Left lung (tissue), 10 donors: ENCODE measurements around the gene TTC9C. TPM values are rescaled to one million over a fixed set of nuclear protein-coding genes. Genes with fewer than 3 reads are reported as not detected.

ENCODE experiments used
- ATAC-seq: fragments of 200-7000 bp; cut with Tn5 transposase; one replicate; pipeline ENCODE4 v1.9.1; 2020; ENCODE audit warnings: moderate library complexity
- DNase-seq, 4 donors: peaks; one replicate each; pipeline ENCODE4 v3.0.0-alpha.2; 2013 to 2020
- H3K27ac ChIP-seq, 2 donors: fragments of 200-600 bp; sonication (generic) in 1 of 2; one replicate each; pipeline versions ENCODE4 v1.5.0 to v1.8.0; 2020 to 2021
- H3K27me3 ChIP-seq, 2 donors: fragments of 200-600 bp; sonication (generic) in 1 of 2; one replicate each; pipeline versions ENCODE4 v1.5.0 to v1.8.0; 2020 to 2021
- H3K36me3 ChIP-seq, 2 donors: fragments of 200-600 bp; sonication (generic) in 1 of 2; one replicate each; pipeline versions ENCODE4 v1.5.0 to v1.8.0; 2020 to 2021
- H3K4me1 ChIP-seq, 2 donors: fragments of 200-600 bp; one replicate each; pipeline ENCODE4 v1.8.0; 2021
- H3K4me3 ChIP-seq, 2 donors: fragments of 200-600 bp; sonication (generic) in 1 of 2; one replicate each; pipeline versions ENCODE4 v1.5.0 to v1.8.0; 2020 to 2021; ENCODE audit warnings: mild to moderate bottlenecking in 1 of 2
- H3K9me3 ChIP-seq, 2 donors: fragments of 200-600 bp; sonication (generic) in 1 of 2; one replicate each; pipeline versions ENCODE4 v1.5.0 to v1.8.0; 2020 to 2021
- intact Hi-C, 2 donors: fragments of 100-400 bp; cut with DNase I; formaldehyde crosslinking; loops; one replicate each; pipeline versions ENCODE4 v1.11.2 to v1.14.2; 2022
- polyA plus RNA-seq, 6 donors: library from polyadenylated mRNA; unstranded; fragments of 120-200 nt; gene quantifications; one replicate each; pipeline ENCODE4 v1.2.1, GENCODE V29; 2013; ENCODE audit not compliant: insufficient read length in 6 of 6
- total RNA-seq, 2 donors: library from RNA; stranded (reverse); fragmentation: NEBNext Ultra II Directional; extraction: Animal tissue kit (Norgen Biotek cat#: 25700); gene quantifications; one replicate each; pipeline ENCODE4 v1.2.1, GENCODE V29; 2021
- TF ChIP-seq, protein P1 (sequence below), 2 donors: fragments of 200-600 bp; sonication (generic) in 1 of 2; IDR thresholded peaks; one replicate each; pipeline versions ENCODE4 v1.5.0 to v1.8.0; 2021; ENCODE audit warnings: antibody characterized with exemption in 2 of 2
- donor health status: DM: no; HTN: yes; CAD: no.
- donor health status: DM: no; HTN: no; CAD: no.

Gene TTC9C
- total and polyA plus RNA-seq, 8 donors = 32.2 to 43.4 (median 38.7) TPM

DNA sequence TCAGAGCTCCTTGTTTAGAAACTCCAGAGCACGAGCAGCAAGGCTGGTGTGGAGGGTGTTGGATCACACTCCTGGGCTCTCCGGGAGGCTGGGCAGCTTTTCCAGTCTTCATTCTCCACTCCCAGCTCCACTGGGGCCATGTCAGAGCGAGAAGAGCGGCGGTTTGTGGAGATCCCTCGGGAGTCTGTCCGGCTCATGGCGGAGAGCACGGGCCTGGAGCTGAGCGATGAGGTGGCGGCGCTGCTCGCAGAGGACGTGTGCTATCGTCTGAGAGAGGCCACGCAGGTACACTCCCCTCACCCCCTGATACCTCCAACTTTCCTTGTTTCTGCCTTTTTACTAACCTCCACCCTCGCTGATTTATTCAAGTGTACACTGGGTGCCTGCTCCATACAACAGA lies 47.4 kb downstream of the TTC9C start:
- ATAC-seq = no peak
- TF ChIP-seq, protein P1, sequence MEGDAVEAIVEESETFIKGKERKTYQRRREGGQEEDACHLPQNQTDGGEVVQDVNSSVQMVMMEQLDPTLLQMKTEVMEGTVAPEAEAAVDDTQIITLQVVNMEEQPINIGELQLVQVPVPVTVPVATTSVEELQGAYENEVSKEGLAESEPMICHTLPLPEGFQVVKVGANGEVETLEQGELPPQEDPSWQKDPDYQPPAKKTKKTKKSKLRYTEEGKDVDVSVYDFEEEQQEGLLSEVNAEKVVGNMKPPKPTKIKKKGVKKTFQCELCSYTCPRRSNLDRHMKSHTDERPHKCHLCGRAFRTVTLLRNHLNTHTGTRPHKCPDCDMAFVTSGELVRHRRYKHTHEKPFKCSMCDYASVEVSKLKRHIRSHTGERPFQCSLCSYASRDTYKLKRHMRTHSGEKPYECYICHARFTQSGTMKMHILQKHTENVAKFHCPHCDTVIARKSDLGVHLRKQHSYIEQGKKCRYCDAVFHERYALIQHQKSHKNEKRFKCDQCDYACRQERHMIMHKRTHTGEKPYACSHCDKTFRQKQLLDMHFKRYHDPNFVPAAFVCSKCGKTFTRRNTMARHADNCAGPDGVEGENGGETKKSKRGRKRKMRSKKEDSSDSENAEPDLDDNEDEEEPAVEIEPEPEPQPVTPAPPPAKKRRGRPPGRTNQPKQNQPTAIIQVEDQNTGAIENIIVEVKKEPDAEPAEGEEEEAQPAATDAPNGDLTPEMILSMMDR (IDR thresholded peaks at IDR 0.05) = no peak
- Histone ChIP-seq H3K4me1 (peaks cover 8 to 33% of the 10 kb centered on the region in 2 donors), H3K9me3 (no peaks in the 10 kb centered on the region), H3K27me3 (no peaks in the 10 kb centered on the region), H3K27ac (peak overlapping the region in 1 of 2 donors; percentile 73), H3K36me3 (peaks cover 0 to 49% of the 10 kb centered on the region in 2 donors), H3K4me3 (no peak overlapping the region)
- intact Hi-C loops = no loop called here
- no peak for DNase-seq

DNA sequence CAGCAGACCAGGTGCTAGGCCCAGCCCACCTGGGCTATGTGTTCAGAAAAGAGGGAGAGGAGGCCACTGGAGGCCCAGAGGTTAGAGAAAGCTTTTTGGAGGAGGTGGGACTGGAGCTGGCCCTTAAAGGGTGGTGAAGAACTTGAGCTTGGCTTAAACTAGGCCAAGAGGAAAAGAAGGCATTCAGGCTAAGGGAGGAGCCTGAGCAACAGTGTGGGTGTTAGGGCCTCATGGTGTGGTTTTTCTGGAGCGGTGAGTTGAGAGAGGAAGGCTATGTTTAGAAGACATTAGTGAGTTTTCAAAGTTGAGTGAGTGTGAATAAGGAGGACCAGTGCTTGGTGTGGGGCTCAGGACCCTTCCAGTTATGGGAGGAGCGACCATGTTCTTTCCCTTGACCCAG lies 49.1 kb downstream of the TTC9C start:
- no peak overlapping the region for H3K4me3 ChIP-seq
- ATAC-seq (no peak), DNase-seq (no peak)
- no peaks in the 10 kb centered on the region for H3K9me3 ChIP-seq
- H3K4me1 ChIP-seq = peaks cover 0 to 21% of the 10 kb centered on the region in 2 donors
- TF ChIP-seq, protein P1 (IDR thresholded peaks at IDR 0.05) = no peak
- H3K27ac ChIP-seq = no peak overlapping the region
- H3K36me3 ChIP-seq = peaks cover 0 to 64% of the 10 kb centered on the region in 2 donors
- H3K27me3 ChIP-seq = no peaks in the 10 kb centered on the region
- intact Hi-C loops = no loop called here

DNA sequence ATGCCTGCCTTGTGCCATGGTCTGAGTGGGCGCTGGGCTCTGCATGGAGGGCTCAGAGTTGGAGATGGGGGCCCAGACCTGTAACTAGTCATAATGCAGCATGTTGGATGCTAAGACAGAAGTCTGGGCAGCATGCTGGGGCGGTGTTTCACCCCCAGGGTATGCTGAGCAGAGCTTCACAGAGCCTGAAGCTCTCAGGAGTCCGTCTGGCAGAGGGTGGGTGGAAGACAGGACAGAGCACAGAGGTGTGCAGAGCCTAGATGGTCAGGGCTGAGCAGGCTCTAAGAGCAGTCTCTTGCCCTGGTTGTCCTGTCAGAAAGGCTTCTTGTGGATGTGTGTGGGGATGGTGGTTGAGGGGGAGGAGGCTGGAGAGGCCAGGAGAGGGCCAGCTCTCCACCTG lies 50.2 kb downstream of the TTC9C start:
- Histone ChIP-seq H3K9me3 (no peaks in the 10 kb centered on the region), H3K4me1 (peaks cover 0 to 13% of the 10 kb centered on the region in 2 donors), H3K27me3 (no peaks in the 10 kb centered on the region), H3K27ac (no peak overlapping the region), H3K36me3 (peaks cover 0 to 74% of the 10 kb centered on the region in 2 donors), H3K4me3 (no peak overlapping the region)
- TF ChIP-seq, protein P1 (IDR thresholded peaks at IDR 0.05) = no peak
- no peak for DNase-seq
- intact Hi-C loops = no loop called here
- ATAC-seq = no peak

DNA sequence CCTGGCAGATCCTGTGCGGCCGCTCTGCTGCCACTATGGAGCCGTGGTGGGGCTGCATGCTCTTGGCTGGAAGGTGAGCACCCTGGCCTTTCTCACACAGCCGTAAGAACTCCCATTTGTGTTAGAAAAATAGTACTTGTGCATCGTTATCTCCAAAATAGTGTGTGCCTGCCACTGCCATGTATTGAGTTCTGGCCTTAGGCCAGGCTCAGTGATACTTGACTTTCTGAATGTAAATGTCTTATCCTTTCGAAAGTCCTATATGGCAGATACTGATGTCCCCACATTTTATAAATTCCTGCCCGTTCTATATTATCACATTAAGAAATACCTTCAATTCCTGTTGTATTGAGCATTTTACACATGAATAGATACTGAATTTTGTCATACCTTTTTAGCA lies 54.5 kb downstream of the TTC9C start:
- Histone ChIP-seq H3K9me3 (no peaks in the 10 kb centered on the region), H3K4me3 (no peak overlapping the region), H3K36me3 (peaks cover 0 to 57% of the 10 kb centered on the region in 2 donors), H3K27me3 (no peaks in the 10 kb centered on the region), H3K4me1 (peaks cover 5 to 13% of the 10 kb centered on the region in 2 donors), H3K27ac (no peak overlapping the region)
- TF ChIP-seq, protein P1 (IDR thresholded peaks at IDR 0.05) = no peak
- DNase-seq (no peak), ATAC-seq (no peak)
- intact Hi-C loops = no loop called here

DNA sequence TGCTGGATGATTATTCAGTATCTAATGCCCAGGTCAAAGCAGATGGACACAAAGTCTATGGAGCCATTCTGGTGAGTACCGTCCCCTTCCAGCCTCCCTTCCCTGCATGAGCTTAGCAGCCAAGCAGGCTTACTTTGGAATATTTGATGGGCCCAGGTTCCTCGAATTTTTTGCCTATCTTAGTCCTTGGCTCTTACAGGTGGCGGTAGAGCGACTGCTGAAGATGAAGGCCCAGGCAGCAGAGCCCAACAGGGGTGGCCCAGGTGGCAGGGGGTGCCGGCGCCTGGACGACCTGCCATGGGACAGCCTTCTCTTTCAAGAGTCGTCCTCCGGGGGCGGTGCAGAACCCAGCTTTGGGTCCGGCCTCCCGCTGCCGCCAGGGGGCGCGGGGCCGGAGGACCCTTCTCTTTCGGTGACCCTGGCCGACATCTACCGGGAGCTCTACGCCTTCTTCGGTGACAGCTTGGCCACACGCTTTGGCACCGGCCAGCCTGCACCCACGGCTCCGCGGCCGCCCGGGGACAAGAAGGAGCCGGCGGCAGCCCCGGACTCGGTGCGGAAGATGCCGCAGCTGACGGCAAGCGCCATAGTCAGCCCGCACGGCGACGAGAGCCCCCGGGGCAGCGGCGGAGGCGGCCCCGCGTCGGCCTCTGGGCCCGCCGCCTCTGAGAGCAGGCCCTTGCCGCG lies 58.2 kb downstream of the TTC9C start:
- intact Hi-C loops = no loop called here
- Histone ChIP-seq H3K27me3 (no peaks in the 10 kb centered on the region), H3K27ac (peak overlapping the region; percentile 96 to 98), H3K4me1 (peaks cover 18 to 50% of the 10 kb centered on the region in 2 donors), H3K9me3 (no peaks in the 10 kb centered on the region), H3K36me3 (peaks cover 0 to 43% of the 10 kb centered on the region in 2 donors), H3K4me3 (peak overlapping the region; percentile 91 to 96)
- ATAC-seq (peak; percentile 84), DNase-seq (peak; percentile 83 to 97 (median 91))
- TF ChIP-seq, protein P1 (IDR thresholded peaks at IDR 0.05) = peak; percentile 90 to 97
